ENCODE results near the gene GLIS1. TPM values are rescaled to one million over a fixed set of nuclear protein-coding genes. Genes with fewer than 3 reads are reported as not detected.

GLIS1 gene
- total and polyA plus RNA-seq, 5 donors from 2014 or later, result not detected

- no peaks in the 10 kb centered on the region for H3K4me1 Mint-ChIP-seq
These were observed 161.2 kb downstream of the GLIS1 start for GRCh38 chr1:53577761-53578100.

GRCh38 chr1:53576866-53577760, 161.9 kb downstream of the GLIS1 start:
- no peak overlapping the region for H3K27ac Mint-ChIP-seq
- no peaks in the 10 kb centered on the region for H3K9me3 Mint-ChIP-seq
- Histone ChIP-seq H3K27me3 (ENCODE audit: control insufficient read depth, insufficient read depth, low read length) (no peaks in the 10 kb centered on the region), H3K27ac (ENCODE audit: insufficient read depth, low read length, poor library complexity, severe bottlenecking) (no peak overlapping the region), H3K36me3 (ENCODE audit: control insufficient read depth, insufficient read depth, low read length) (no peaks in the 10 kb centered on the region), H3K4me3 (ENCODE audit: low read depth, low read length) (no peak overlapping the region), H3K4me1 (ENCODE audit: control insufficient read depth, insufficient read depth, low read length, poor library complexity, severe bottlenecking) (no peaks in the 10 kb centered on the region), H3K9me3 (ENCODE audit: control insufficient read depth in 2 of 2, low read length in 2 of 2) (no peaks in the 10 kb centered on the region)
- DNase-seq (no peak), ATAC-seq (ENCODE audit: low read depth in 2 of 2) (no peak)
- H3K36me3 Mint-ChIP-seq, result no peaks in the 10 kb centered on the region
- no peaks in the 10 kb centered on the region for H3K4me1 Mint-ChIP-seq
- H3K4me3 Mint-ChIP-seq, result peak overlapping the region in 1 of 4 donors; percentile 3
- no peaks in the 10 kb centered on the region for H3K27me3 Mint-ChIP-seq

More at GRCh38 chr1:53577761-53578100, 161.2 kb downstream of the GLIS1 start:
- Histone ChIP-seq H3K4me1 (ENCODE audit: control insufficient read depth, insufficient read depth, low read length, poor library complexity, severe bottlenecking) (no peaks in the 10 kb centered on the region), H3K9me3 (ENCODE audit: control insufficient read depth in 2 of 2, low read length in 2 of 2) (no peaks in the 10 kb centered on the region), H3K27ac (ENCODE audit: insufficient read depth, low read length, poor library complexity, severe bottlenecking) (no peak overlapping the region), H3K4me3 (ENCODE audit: low read depth, low read length) (no peak overlapping the region), H3K27me3 (ENCODE audit: control insufficient read depth, insufficient read depth, low read length) (no peaks in the 10 kb centered on the region), H3K36me3 (ENCODE audit: control insufficient read depth, insufficient read depth, low read length) (no peaks in the 10 kb centered on the region)
- Mint-ChIP-seq H3K4me3 (no peak overlapping the region), H3K9me3 (no peaks in the 10 kb centered on the region), H3K27me3 (no peaks in the 10 kb centered on the region), H3K27ac (no peak overlapping the region), H3K36me3 (no peaks in the 10 kb centered on the region)
- ATAC-seq (ENCODE audit: low read depth in 2 of 2) (no peak), DNase-seq (no peak)

DNA sequence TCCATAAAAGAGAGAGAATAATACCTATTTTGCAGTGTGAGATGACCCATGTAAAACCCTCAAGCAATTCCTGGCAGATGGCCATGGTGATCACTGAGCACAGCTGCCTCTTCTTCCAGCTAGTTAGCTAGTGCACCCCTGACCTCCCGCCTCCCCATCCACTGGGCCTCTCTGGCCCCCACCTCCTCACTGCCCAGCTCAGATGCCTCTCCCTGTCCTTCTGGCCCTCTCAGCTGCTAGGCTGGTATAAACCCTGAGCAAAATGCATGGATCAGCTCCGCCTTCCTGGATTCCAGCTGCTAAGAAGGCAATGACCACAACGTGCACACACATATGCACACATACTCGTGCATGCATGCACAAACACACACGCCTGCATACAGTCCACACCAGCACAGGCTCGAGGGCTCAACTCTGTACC, 162.6 kb downstream of the GLIS1 start:
- Mint-ChIP-seq H3K4me3 (no peak overlapping the region), H3K9me3 (no peaks in the 10 kb centered on the region), H3K27ac (no peak overlapping the region), H3K27me3 (no peaks in the 10 kb centered on the region), H3K36me3 (no peaks in the 10 kb centered on the region), H3K4me1 (no peaks in the 10 kb centered on the region)
- H3K36me3 ChIP-seq (ENCODE audit: control insufficient read depth, insufficient read depth, low read length), result no peaks in the 10 kb centered on the region
- no peak overlapping the region for H3K4me3 ChIP-seq (ENCODE audit: low read depth, low read length)
- DNase-seq (no peak), ATAC-seq (ENCODE audit: low read depth in 2 of 2) (no peak)
- no peaks in the 10 kb centered on the region for H3K27me3 ChIP-seq (ENCODE audit: control insufficient read depth, insufficient read depth, low read length)
- no peaks in the 10 kb centered on the region for H3K9me3 ChIP-seq (ENCODE audit: control insufficient read depth in 2 of 2, low read length in 2 of 2)
- H3K4me1 ChIP-seq (ENCODE audit: control insufficient read depth, insufficient read depth, low read length, poor library complexity, severe bottlenecking), result no peaks in the 10 kb centered on the region
- H3K27ac ChIP-seq (ENCODE audit: insufficient read depth, low read length, poor library complexity, severe bottlenecking), result no peak overlapping the region

DNA sequence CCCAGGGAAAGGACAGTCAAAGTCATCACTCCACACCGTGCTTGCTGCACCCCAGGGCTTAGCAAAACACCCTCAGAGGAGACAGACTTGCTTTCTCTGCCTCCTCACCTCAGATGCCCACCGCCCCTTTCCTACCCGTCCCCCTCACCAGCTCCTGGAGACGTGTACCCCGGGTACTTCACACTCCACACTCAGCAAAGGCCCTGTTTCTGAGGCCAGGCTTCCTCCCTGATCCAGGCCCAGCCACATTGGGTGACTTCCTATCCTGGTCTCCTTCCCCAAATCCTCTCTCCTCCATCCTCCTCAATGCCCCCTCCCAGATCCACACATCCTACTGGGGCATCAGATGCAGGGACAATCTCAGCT, 163.0 kb downstream of the GLIS1 start:
- H3K27ac Mint-ChIP-seq, result no peak overlapping the region
- H3K4me1 Mint-ChIP-seq, result no peaks in the 10 kb centered on the region
- Histone ChIP-seq H3K36me3 (ENCODE audit: control insufficient read depth, insufficient read depth, low read length) (no peaks in the 10 kb centered on the region), H3K27ac (ENCODE audit: insufficient read depth, low read length, poor library complexity, severe bottlenecking) (no peak overlapping the region), H3K9me3 (ENCODE audit: control insufficient read depth in 2 of 2, low read length in 2 of 2) (no peaks in the 10 kb centered on the region), H3K4me3 (ENCODE audit: low read depth, low read length) (no peak overlapping the region), H3K27me3 (ENCODE audit: control insufficient read depth, insufficient read depth, low read length) (no peaks in the 10 kb centered on the region), H3K4me1 (ENCODE audit: control insufficient read depth, insufficient read depth, low read length, poor library complexity, severe bottlenecking) (no peaks in the 10 kb centered on the region)
- ATAC-seq (ENCODE audit: low read depth in 2 of 2) (no peak), DNase-seq (no peak)
- no peaks in the 10 kb centered on the region for H3K27me3 Mint-ChIP-seq
- H3K9me3 Mint-ChIP-seq, result no peaks in the 10 kb centered on the region
- no peaks in the 10 kb centered on the region for H3K36me3 Mint-ChIP-seq
- no peak overlapping the region for H3K4me3 Mint-ChIP-seq

- Mint-ChIP-seq H3K4me3 (no peak overlapping the region), H3K4me1 (no peaks in the 10 kb centered on the region), H3K36me3 (no peaks in the 10 kb centered on the region), H3K27ac (peak overlapping the region in 1 of 3 donors; percentile 76), H3K9me3 (no peaks in the 10 kb centered on the region), H3K27me3 (peaks cover 5% of the 10 kb centered on the region)
- Histone ChIP-seq H3K36me3 (ENCODE audit: control insufficient read depth, insufficient read depth, low read length) (no peaks in the 10 kb centered on the region), H3K4me1 (ENCODE audit: control insufficient read depth, insufficient read depth, low read length, poor library complexity, severe bottlenecking) (no peaks in the 10 kb centered on the region), H3K27ac (ENCODE audit: insufficient read depth, low read length, poor library complexity, severe bottlenecking) (no peak overlapping the region), H3K4me3 (ENCODE audit: low read depth, low read length) (no peak overlapping the region), H3K9me3 (ENCODE audit: control insufficient read depth in 2 of 2, low read length in 2 of 2) (no peaks in the 10 kb centered on the region), H3K27me3 (ENCODE audit: control insufficient read depth, insufficient read depth, low read length) (peaks cover 1% of the 10 kb centered on the region)
- ATAC-seq (ENCODE audit: low read depth in 2 of 2), result no peak
- DNase-seq, result no peak
These were observed 163.6 kb downstream of the GLIS1 start for GRCh38 chr1:53575141-53575954.

DNA sequence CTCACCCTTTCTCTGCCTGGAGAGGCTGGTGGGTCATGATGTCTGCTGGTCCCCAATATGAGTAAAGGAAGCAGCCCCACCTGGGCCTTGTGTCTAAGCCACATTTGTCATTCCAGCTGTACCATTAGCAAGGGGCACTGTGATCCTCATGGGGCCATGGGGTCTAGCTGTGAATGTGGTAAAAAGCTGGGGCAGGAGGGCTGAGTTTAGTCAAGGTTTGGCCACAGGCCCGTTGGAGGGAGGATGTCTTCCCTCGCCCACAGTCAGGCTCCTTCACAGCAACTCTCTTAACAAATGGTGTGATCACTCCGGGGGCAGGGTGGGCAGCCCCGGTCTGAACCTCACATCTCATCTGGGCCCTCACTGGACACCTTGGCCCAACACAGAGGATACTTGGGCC, 164.3 kb downstream of the GLIS1 start:
- DNase-seq, result no peak
- H3K27ac ChIP-seq (ENCODE audit: insufficient read depth, low read length, poor library complexity, severe bottlenecking), result no peak overlapping the region
- peaks cover 0 to 3% (median 0%) of the 10 kb centered on the region in 7 donors for H3K9me3 Mint-ChIP-seq
- H3K4me1 ChIP-seq (ENCODE audit: control insufficient read depth, insufficient read depth, low read length, poor library complexity, severe bottlenecking), result no peaks in the 10 kb centered on the region
- ATAC-seq (ENCODE audit: low read depth in 2 of 2), result no peak
- no peaks in the 10 kb centered on the region for H3K9me3 ChIP-seq (ENCODE audit: control insufficient read depth in 2 of 2, low read length in 2 of 2)
- peaks cover 2% of the 10 kb centered on the region for H3K27me3 ChIP-seq (ENCODE audit: control insufficient read depth, insufficient read depth, low read length)
- no peak overlapping the region for H3K27ac Mint-ChIP-seq
- H3K4me3 ChIP-seq (ENCODE audit: low read depth, low read length), result no peak overlapping the region
- H3K4me1 Mint-ChIP-seq, result no peaks in the 10 kb centered on the region
- no peaks in the 10 kb centered on the region for H3K36me3 ChIP-seq (ENCODE audit: control insufficient read depth, insufficient read depth, low read length)
- H3K36me3 Mint-ChIP-seq, result no peaks in the 10 kb centered on the region
- H3K4me3 Mint-ChIP-seq, result no peak overlapping the region
- peaks cover 9% of the 10 kb centered on the region for H3K27me3 Mint-ChIP-seq

DNA sequence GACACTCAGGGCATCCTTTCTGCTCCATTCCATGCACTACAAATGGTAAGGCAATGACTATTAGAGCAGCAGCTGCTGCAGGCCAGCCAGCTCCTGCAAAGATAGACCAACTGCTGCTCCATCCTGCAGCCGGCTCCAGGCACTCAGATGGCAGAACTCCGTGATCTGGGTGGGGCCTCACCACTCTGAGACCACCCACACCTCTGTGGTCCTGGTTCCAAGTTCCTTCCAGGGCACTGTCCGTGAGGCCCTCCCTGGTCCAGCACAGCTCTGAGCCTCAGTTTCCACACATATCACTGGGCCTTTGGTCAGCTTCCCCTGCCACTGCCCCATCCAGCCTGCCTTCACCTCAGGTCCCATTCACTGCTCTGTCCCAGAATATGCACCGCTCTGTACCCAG, 165.0 kb downstream of the GLIS1 start:
- H3K27me3 ChIP-seq (ENCODE audit: control insufficient read depth, insufficient read depth, low read length), result peaks cover 3% of the 10 kb centered on the region
- Mint-ChIP-seq H3K4me1 (no peaks in the 10 kb centered on the region), H3K4me3 (no peak overlapping the region), H3K9me3 (peaks cover 0 to 3% (median 0%) of the 10 kb centered on the region in 7 donors), H3K27ac (no peak overlapping the region), H3K27me3 (peaks cover 9% of the 10 kb centered on the region), H3K36me3 (no peaks in the 10 kb centered on the region)
- no peaks in the 10 kb centered on the region for H3K4me1 ChIP-seq (ENCODE audit: control insufficient read depth, insufficient read depth, low read length, poor library complexity, severe bottlenecking)
- DNase-seq, result no peak
- no peak overlapping the region for H3K4me3 ChIP-seq (ENCODE audit: low read depth, low read length)
- H3K36me3 ChIP-seq (ENCODE audit: control insufficient read depth, insufficient read depth, low read length), result no peaks in the 10 kb centered on the region
- no peaks in the 10 kb centered on the region for H3K9me3 ChIP-seq (ENCODE audit: control insufficient read depth in 2 of 2, low read length in 2 of 2)
- H3K27ac ChIP-seq (ENCODE audit: insufficient read depth, low read length, poor library complexity, severe bottlenecking), result no peak overlapping the region
- ATAC-seq (ENCODE audit: low read depth in 2 of 2), result no peak
